ENCODE results near the gene CRYBA4. TPM values are rescaled to one million over a fixed set of nuclear protein-coding genes. Genes with fewer than 3 reads are reported as not detected.

Gene CRYBA4
- 3,745 TPM for total RNA-seq

DNA sequence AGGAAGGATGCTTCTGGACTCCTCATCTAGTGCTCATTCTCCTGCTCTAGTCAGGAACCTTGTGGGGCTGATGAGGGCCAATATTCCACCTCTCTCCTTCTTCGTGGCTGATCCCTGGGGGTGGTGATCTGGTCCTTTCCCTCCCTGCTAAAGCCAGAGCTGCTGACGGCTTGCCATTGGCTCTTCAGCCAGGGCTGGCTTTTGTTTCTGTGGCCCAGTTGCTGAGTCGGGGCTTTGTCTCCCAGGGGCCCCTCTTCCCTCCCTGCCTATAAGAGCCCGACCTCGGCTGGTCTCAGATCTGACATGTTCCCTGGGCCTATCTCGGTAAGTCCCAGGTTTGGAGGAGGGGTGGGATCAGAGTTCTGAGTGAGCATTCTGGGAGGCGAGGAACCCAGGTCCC, at the start of gene CRYBA4:
Gene CRYBA4, plus strand, starts transcription at position 301 of the 400 bp plus-strand sequence. CDS start 634 bp downstream, outside the sequence.

DNA sequence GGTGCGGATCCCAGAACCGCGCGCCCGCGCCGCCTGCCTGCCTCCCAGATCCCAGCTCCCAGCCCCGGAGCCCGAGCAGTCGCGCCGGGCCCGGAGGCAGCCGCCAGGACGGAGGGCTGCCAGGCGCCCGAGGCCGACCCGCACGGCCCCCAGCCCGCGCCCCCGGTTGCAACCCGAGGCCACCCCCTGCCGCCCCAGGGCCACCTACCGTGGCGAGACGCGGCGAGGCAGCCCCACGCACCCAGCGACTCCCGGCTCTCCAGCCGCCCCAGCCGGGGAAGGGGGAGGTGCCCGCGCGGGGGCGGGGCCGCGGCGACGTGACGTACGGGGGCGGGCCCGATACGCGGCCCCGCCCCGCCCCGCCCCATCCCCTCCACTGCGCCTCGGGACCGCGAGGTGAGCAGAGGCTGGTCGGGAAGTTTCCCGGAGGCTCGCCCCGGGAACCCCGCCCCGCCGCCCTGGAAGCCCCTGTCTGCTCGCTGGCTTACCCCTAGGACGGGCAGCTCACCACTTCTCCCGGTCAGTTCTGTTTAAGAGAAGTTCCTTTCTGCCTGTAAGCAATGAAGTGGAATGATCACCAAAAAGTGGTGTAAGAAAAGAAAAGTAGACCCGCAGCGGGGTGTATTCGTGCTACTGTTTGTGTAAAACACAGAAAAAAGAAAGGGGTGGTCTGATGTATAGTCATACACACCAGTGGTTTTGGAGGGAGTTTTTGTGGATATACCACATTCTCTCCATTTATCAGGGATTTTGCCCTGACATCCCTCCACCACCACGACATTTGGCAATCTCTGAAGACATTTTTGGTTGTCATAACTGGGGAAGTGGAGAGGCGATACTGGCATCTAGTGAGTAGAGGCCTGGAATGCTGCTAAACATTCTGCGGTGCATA, 31.7 kb upstream of the CRYBA4 start, which contains the start of gene TPST2:
Gene TPST2, minus strand, starts transcription at position 288 of the 892 bp plus-strand sequence. CDS start 48,502 bp downstream, outside the sequence.

DNA sequence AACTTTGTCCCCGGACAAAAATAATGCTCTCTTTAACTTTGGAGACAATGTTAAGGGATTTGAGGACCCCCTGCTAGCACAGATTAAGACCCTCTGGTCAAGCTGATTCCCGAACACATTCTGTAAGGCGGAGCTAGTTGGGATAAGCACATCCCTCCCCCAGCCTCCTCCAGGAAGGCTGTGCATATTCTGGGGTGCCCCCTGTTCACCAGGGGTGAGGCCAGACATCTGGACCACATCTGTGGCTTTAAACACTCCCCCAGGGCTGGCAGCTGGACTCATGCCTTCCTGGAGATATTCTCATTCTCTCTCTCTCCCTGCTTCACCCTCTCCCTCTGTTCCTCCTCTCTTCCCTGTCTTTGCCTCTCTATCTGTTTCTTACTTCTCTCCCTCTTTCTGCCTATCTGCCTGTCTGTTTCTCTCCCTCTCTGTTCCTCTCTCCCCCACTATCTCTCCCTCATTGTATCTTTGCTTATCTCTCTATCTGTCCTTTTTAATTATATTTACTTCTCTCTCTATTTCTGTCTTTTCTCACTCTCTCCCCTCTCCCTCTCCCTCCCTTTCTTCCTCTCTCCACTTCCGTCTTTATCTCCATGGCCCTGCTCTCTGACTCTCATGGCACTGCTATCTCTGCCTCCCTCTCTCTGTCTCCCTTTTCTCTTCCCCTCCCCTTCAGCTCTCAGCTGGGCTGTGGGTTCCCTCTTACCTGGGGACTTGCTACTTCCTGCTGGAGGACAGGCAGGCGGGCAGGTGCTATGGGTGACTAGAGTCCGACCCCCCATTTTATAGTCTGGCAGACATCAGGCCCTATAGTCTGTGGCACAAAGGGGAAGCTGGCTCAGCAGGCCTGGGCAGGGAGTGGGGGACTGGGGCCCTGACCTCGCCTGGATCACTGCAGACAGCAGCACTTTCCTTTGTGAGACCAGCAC, 4.2 kb upstream of the CRYBA4 start, which contains the start of gene CRYBB1:
Gene CRYBB1, minus strand, starts transcription at position 757 of the 929 bp plus-strand sequence. CDS start 1,708 bp downstream, outside the sequence.

DNA sequence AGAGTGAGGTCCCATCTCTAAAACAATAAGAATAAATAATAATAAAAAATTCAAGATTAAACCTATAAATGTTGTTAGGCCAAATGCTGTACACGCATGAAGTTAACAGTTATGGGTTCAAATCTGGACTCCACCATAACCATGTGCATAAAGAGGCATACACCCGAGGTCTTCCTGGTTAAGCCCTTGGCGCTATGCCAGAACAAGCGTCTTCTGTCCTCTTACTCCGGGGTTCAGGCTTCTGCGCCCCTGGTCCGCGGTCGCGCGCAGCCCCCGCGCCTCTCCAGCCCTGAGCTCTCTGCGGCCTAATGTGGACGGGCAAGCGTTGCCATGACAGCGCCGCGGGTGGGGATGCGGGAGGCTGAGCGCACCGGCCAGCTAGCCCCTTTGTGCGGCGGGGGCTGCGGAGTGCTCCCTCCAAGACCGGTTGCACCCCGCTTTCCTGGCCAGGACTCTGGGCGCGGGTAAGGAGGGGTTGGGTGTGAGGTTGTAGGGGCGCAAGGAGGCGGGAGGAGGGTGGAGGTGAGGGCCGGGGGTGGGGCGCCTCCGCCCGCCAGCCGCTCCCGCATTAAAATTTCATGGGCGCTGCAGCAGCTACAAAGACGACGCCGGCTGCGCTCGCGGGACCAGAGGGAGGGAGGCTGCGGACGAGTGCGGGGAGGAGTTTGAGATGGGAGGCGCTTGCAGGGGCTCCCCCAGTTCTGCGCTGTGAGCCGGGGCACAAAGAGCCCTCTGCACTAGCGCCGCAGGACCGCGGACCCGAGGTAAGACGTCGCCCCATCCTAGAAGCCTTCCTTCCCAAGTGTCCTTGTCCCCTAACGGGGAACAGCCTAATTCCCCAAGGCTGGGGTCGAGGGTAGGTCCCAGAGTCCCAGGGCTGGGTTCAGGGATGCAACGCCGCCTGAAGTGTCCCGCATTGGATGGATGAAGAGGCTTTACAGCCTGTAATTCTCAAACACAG, 35.4 kb downstream of the CRYBA4 start, which contains the start of gene MIAT:
Gene MIAT, plus strand, starts transcription at position 698 of the 961 bp plus-strand sequence.

Other genes starting within 250 kb of the CRYBA4 start
- gene ASPHD2, start 192.7 kb upstream of the CRYBA4 start, total RNA-seq = 3.2 TPM
- 73.3 TPM for gene HPS4, start 138.2 kb upstream of the CRYBA4 start, total RNA-seq
- gene SRRD, start 138.1 kb upstream of the CRYBA4 start, total RNA-seq = 20.4 TPM
- gene TFIP11, start 109.5 kb upstream of the CRYBA4 start, total RNA-seq = 38.3 TPM
- 21.8 TPM for gene TPST2, start 31.8 kb upstream of the CRYBA4 start, total RNA-seq
- 2,103 TPM for gene CRYBB1, start 3.9 kb upstream of the CRYBA4 start, total RNA-seq
- 180 TPM for gene MIAT, start 35.6 kb downstream of the CRYBA4 start, total RNA-seq

All from camera-type eye (tissue), 1 donor.